GM19239 (cell line): ENCODE measurements around the gene TAF4.
"Not testable (repeated sequence)": the region's sequence is repeated elsewhere in the genome, so short reads cannot be mapped to it uniquely, and the experiment has no call there.

Source experiments
- DNase-seq: peaks from one replicate; pipeline ENCODE4 v3.0.0; 2011; ENCODE audit warnings: low spot score; ENCODE audit not compliant: insufficient read length
- FAIRE-seq: peaks from 2 replicates; lab custom pipeline; 2011; peaks lifted over from hg19 to GRCh38; lab: Jason Lieb, UNC

Gene TAF4

GRCh38 chr20:61953037-61954021 lies 112.4 kb downstream of the TAF4 start:
- no peak for DNase-seq
- FAIRE-seq = no peak

- DNase-seq (no peak), FAIRE-seq (no peak)
These were observed 113.8 kb downstream of the TAF4 start for GRCh38 chr20:61951695-61952533.

GRCh38 chr20:61950641-61951071 lies 115.0 kb downstream of the TAF4 start:
- FAIRE-seq = no peak
- no peak for DNase-seq

- FAIRE-seq = no peak
- DNase-seq = no peak
These were observed 115.7 kb downstream of the TAF4 start for GRCh38 chr20:61949714-61950640.

GRCh38 chr20:61949363-61949713 lies 116.3 kb downstream of the TAF4 start:
- no peak for DNase-seq
- no peak for FAIRE-seq

GRCh38 chr20:61948586-61949362 lies 116.9 kb downstream of the TAF4 start:
- DNase-seq = no peak
- FAIRE-seq = no peak

- not testable (repeated sequence) for FAIRE-seq, DNase-seq
These were observed 117.6 kb downstream of the TAF4 start for GRCh38 chr20:61948056-61948455.

GRCh38 chr20:61945495-61945894 lies 120.2 kb downstream of the TAF4 start:
- not testable (repeated sequence) for DNase-seq, FAIRE-seq

- not testable (repeated sequence) for DNase-seq, FAIRE-seq
These were observed 120.7 kb downstream of the TAF4 start for GRCh38 chr20:61944967-61945366.

GRCh38 chr20:61942526-61942925 lies 123.2 kb downstream of the TAF4 start:
- no peak for DNase-seq
- no peak for FAIRE-seq

GRCh38 chr20:61941721-61942405 lies 123.8 kb downstream of the TAF4 start:
- no peak for FAIRE-seq
- no peak for DNase-seq

GRCh38 chr20:61940976-61941720 lies 124.5 kb downstream of the TAF4 start:
- FAIRE-seq (no peak), DNase-seq (no peak)

- FAIRE-seq = no peak
These were observed 125.2 kb downstream of the TAF4 start for GRCh38 chr20:61940491-61940890.

GRCh38 chr20:61939691-61940360 lies 125.9 kb downstream of the TAF4 start:
- no peak for FAIRE-seq
- DNase-seq = no peak

More at GRCh38 chr20:61940491-61940890, 125.2 kb downstream of the TAF4 start:
- no peak for DNase-seq

- FAIRE-seq (no peak), DNase-seq (no peak)
These were observed 126.6 kb downstream of the TAF4 start for GRCh38 chr20:61938839-61939690.
